Occipital lobe (tissue), 2 donors: ENCODE measurements around the gene CRACR2A. TPM values are rescaled to one million over a fixed set of nuclear protein-coding genes. Genes with fewer than 3 reads are reported as not detected.

Experiments used
- DNase-seq: peaks from one replicate; lab custom pipeline; 2025; lab: John Stamatoyannopoulos, UW
- total RNA-seq: library from RNA; depleted of rRNA; stranded (reverse); fragments of >200 nt; gene quantifications from one replicate; pipeline ENCODE4 v1.2.3, GENCODE V29; 2014

CRACR2A gene
- total RNA-seq, 1 donor from 2014 or later, result 1.1 TPM

- DNase-seq, result no peak
These were observed 27.4 kb downstream of the CRACR2A start for GRCh38 chr12:3725388-3726115.

- DNase-seq, result no peak
These were observed 28.7 kb downstream of the CRACR2A start for GRCh38 chr12:3723916-3724805.

GRCh38 chr12:3722368-3722767, 30.5 kb downstream of the CRACR2A start:
- DNase-seq, result no peak

GRCh38 chr12:3720772-3721171, 32.1 kb downstream of the CRACR2A start:
- no peak for DNase-seq

GRCh38 chr12:3718100-3718499, 34.8 kb downstream of the CRACR2A start:
- no peak for DNase-seq

DNA sequence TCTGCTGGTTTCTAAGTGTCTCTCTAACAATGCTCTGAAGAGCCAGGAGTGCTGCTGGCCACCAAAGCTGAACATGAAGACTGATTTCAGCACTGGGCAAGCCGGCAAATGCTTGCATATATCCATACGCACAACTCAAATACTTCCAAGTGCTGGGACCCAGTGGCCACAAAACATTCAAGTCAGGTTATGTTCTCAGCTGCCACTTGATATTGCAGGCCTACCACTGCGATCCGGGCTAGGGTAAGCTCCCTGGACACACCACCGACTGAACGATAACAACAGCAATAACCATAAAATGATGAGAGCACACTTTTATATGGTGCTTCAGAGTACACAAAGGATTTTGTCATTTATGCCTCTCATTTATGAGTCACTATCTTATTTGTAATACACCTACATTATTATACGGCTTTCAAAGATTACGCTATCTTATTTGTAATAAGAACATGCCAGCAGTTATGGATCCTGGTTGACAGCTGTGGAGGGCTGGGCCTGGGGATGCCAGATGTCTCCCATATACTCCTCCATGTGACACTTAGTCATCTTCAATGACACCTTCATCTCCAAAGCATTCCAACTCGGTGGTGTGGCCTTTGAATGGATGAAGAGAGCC, 35.5 kb downstream of the CRACR2A start:
- no peak for DNase-seq

DNA sequence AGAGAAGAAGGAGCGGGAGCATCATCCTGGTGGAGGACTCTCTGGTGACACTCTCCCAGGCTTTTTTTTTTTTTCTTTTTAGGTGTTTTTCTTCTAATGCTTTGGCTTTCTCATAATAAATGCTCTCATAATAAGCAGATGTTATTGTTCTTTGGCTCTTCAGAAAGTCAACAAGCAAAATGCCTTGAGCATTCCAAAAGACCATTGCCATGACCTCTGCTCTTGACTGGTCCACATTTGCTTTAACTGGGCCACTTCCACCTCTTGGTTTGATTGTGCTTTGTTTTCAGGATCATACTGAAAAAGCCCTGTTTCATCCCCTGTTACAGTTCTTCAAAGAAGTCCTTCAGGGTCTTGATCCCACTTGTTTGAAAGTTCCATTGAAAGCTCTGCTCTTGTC, 36.9 kb downstream of the CRACR2A start:
- no peak for DNase-seq

- no peak for DNase-seq
These were observed 39.0 kb downstream of the CRACR2A start for GRCh38 chr12:3713947-3714346.

- no peak for DNase-seq
These were observed 39.4 kb downstream of the CRACR2A start for GRCh38 chr12:3713483-3713882.

DNA sequence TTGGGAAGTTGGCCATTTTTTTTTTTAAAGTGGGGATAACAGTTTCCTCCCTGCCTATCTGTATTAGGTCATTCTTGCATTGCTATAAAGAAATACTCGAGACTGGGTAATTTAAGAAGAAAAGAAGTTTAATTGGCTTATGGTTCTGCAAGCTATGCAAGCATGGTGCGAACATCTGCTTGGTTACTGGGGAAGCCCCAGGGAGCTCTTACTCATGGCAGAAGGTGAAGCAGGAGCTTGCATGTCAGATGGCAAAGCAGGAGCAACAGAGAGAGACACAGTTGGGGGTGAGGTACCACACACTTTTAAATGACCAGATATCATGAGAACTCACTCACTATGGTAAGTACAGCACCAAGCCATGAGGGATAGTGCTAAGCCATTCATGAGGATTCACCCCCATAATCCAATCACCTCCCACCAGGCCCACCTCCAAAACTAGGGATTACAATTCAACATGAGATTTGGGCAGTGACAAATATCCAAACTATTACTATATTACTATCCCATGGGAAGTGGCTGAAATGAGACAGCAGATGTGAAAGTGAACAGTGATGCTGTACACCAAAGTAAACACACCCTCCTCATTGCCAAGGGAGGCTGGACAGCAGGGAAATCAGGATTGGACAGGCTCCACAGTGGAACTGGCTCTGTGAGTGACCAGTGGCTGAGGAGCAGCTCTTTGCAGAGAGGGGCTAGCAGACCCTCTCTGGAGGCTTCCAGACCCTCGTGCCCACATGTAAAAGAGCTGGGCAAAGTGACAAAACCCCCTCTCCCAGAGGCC, 40.5 kb downstream of the CRACR2A start:
- no peak for DNase-seq

DNA sequence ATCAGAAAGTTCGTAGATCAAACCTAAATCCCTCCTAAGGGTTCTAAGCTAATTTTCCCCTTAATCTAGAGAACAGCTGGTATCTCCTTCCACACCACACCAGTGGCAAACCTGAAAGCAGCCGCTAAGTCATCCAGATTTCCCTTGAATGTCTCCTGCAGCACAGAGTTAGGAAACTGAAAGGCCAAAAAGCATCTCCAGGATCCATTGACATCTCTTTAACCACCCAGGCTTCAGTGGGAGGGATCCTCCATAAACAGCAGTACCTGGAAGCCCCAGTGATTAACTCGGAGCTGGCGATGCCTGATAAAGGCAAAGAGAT, 47.6 kb downstream of the CRACR2A start:
- no peak for DNase-seq

DNA sequence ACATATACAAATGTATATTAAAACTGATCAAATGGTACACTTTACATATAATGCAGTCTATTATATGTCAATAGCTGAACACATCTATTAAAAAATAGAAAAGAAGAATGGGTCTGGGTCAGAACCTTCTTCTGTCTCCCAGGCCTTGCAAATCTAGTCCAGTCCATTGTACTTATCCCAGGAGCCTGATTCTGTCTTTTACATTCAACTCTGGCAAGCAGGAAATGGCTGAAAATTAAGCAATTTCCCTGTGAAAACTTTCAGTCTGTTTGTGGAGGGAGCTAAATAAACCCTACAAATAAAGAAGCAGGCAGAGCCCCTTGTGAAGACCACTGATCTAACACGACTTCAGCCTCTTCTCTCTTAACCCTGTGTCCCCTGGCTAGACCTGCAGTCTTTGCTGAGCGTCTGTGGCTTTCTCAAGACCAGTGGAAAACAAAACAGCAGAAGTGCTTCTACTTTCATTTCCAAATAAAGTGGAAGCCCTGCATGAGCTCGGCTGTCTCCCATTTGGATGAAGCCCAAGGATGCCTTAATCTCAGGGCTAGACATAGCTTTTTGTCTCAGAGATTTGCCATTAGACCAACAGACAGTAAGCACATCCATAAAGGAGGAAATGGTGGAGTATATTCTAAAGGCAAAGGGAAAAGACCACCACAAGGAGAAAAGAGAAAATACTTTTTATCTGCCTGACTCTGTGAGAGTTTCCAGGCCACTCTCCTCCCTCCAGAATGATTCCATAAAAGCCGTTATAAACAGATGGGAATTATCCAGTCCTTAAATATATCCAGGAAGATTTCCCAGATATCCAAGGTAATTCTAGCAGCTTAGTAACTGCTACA, 48.2 kb downstream of the CRACR2A start:
- no peak for DNase-seq

DNA sequence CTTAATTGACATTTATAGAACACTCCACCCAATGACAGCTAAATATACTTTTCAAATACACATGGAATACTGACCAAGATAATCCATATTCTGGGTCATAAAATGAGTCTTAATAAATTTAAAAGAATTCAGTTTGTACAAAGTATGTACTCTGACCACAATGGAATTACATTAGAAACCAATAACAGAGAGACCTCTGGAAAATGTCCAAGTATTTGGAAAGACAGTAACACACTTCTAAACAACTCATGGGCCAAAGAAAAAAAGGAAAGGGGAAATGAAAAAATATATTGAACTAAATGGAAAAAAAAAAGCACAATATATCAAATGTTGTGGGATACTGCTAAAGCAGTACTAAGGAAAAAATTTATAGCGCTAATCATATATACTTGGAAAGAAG, 52.0 kb downstream of the CRACR2A start:
- DNase-seq, result no peak

GRCh38 chr12:3698218-3698974, 54.5 kb downstream of the CRACR2A start:
- DNase-seq, result no peak

DNA sequence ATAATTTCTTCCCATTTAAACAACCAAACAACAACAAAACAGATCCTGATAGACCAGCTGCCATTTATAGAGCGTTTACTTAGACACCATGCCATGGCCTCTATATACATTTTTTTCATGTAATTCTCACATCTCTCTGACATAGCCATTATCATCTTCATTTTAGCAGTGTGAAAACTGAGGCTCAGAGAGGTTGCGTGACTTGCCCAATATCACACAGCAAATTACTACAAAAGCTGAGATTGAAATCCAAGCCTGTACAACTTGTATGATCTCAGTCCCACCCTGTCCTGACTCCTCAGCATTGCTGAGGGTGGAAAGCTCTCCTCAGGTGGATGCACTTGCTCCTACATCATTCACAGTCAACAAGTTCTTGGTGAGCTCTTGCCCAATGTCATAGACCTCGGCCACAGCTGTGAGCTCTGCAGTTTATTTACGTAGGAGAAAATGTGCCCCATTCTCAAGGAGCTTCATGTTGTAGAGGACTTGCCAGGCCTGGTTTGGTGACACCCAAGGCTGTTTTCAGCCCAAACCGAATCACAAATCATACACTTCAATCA, 55.5 kb downstream of the CRACR2A start:
- DNase-seq, result no peak

DNA sequence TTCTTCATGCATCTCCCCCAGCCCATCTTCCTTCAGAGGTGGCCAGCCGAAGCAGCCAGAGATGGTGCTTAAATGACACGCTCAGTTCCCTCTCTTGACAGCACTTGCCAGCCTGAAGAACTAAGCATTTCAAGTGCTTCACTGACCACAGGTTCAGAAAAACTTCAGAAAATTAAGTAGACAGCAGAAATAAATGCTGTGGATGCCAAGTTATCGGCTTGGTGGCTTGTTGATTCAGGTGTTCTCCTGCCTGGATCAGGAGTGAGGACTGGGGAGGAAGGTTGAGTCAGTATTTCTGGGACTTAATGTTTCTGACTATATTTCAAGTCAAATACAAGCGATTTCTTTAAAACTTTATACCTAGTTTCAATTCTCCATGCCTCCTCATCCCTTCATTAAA, 58.2 kb downstream of the CRACR2A start:
- no peak for DNase-seq

GRCh38 chr12:3692616-3693365, 60.1 kb downstream of the CRACR2A start:
- DNase-seq, result no peak

DNA sequence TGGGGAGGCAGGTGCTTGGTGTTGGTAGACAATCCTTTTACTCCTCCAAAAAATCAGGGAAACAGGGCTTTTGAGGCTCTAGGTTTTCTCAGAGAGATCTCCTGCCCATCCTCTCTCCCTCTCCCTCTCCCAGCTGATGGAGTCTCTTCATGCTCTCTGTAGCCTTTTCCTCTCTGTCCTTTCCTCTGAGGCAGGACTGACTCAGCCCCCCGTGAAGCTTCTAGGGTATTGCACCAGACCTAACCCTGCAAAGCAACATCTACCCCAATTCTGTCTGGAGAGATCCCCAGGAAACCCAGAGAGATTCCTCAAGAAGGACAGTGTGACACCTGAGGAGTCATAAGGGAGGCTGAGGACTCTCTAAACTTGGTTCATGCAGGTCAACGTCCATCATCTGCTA, 66.4 kb downstream of the CRACR2A start:
- DNase-seq, result no peak

DNA sequence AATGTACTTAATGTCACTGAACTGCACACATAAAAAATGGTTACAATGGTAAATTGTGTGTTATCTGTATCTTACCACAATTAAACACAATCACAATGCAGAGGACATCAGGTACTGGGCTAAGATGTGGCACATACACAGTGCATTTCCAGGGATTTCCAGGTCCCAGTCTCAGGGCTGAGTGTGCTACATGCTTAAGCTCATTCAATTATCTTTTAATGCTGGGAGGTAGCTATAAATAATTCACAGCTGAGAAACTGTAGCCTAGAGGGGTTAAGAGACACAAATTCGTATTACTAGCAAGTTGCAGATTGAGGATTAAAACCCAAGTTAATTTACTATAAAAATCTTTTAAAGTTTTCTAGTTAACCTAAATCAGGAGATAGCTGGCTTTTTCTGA, 67.1 kb downstream of the CRACR2A start:
- DNase-seq, result no peak
